GM19043 (cell line): ENCODE data around the gene GUK1.
A peak's percentile ranks its signal among the peaks of the same experiment; 100 is the strongest.

ENCODE experiments used
- ATAC-seq: cut with Tn5 transposase; IDR thresholded peaks from one replicate; pipeline ENCODE4 v1.9.1; 2021; ENCODE audit warnings: low read depth; ENCODE audit not compliant: unreplicated experiment

GUK1 gene, protein sequence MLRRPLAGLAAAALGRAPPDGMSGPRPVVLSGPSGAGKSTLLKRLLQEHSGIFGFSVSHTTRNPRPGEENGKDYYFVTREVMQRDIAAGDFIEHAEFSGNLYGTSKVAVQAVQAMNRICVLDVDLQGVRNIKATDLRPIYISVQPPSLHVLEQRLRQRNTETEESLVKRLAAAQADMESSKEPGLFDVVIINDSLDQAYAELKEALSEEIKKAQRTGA

DNA sequence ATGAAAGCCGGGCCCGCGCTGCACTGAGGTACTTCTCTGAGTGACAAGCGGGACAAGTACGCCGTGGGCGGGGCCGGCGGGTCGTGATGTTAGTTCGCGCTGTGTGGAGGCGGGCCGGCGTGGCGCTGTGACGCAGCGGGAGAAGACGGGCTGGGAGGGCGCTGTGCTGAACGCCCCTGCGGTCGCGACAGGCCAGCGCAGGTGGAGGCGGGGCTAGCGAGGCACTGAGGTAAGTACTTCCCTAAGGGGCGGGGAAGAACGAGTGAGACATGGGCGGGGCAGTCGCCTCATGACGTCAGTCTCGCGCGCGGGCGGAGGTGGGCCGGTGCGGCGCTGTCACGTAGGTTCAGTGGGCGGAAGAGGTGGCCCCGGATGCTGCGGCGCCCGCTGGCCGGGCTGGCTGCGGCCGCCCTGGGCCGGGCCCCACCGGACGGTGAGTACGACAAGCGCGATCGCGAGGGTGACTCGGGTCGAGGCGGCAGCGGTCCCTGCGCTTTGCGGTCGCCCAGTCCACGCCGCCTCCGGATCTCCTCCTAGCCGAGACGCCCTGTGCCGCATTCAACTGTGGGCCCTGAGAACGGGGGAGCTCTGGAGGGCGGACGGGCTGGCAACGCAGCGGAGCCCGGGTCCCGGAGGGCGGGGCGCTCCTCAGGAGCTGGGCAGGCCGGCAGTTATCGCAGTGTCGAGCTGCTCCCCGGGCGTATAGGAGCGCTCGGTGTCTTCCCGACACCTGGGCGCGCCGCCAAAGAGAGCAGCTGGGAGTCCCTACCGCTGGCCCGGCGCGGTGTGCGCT, at the start of gene GUK1:
Gene GUK1 (plus strand): TSS at position 349 of the 793 bp plus-strand sequence. CDS start 24 bp downstream, at position 373.
- ATAC-seq, result peak; percentile 88

- no peak for ATAC-seq
These were observed 49.4 kb upstream of the GUK1 start for GRCh38 chr1:228090613-228091081.

GRCh38 chr1:228091084-228091483, 49.0 kb upstream of the GUK1 start:
- no peak for ATAC-seq

DNA sequence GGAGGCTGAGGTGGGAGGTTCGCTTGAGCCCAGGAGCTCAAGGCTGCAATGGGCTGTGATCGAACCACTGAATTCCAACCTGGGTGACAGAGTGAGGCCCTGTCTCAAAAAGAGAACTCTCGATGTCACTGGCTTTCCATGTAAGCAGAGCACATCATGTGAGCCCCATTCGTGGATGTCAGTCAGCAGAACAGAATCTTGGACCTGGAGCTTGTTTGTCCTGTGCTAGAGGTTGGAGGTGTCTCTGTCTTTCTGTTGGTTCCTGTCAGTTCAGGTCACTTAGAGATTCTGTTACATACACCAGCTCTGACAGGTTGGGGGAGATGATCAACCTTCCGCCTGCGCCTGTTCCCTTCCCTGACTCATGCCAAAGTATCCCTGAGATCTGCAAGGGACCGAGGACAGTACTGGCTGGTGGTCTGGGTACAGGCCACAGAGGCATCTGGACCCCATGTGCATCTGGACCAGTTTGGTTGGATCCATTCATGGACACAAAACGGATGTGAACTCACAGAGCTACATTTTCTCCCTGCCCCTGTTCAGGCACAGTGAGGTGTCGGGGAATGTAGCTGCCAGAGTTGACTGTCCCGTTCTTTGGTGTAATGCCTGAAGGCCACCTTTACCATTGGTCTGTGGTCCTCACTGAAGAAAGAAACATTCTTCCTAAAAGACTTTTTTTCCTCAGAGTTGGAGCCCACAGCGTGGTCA, 47.6 kb upstream of the GUK1 start:
- no peak for ATAC-seq

DNA sequence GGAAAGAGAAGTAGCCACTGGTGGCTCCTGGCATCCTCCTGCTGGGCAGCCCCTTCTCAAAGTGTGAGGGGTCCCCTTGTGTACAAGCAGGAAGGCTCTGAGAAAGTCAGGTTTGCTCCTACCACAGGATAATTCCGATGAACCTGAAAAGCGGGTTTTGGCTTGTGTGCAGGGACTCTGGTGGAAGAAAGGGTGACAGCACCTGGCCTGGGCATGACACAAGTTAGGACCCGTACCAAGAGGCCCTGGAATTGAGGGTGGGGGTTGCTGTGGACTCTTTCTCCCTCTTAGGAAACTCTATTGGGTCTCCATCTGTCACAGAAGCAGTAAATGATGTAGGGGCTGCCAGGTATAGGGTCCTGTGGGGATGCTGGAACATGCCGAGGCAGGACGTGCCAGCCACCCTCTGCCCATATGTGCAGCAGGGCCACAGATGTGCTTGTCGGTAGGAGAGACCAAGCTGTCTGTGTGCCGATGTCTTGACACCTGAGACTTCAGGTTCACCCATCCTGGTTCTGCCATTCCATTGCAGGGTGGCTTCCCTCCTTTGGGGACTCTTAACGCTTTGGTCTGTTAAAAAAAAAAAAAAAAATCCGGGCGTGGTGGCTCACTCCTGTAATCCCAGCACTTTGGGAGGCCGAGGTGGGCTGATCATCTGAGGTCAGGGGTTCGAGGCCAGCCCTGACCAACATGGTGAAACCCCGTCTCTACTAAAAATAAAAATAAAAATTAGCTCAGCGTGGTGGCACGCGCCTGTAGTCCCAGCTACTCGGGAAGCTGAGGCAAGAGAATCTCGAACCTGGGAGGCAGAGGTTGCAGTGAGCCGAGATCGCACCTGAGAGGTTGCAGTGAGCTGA, 46.8 kb upstream of the GUK1 start:
- no peak for ATAC-seq

DNA sequence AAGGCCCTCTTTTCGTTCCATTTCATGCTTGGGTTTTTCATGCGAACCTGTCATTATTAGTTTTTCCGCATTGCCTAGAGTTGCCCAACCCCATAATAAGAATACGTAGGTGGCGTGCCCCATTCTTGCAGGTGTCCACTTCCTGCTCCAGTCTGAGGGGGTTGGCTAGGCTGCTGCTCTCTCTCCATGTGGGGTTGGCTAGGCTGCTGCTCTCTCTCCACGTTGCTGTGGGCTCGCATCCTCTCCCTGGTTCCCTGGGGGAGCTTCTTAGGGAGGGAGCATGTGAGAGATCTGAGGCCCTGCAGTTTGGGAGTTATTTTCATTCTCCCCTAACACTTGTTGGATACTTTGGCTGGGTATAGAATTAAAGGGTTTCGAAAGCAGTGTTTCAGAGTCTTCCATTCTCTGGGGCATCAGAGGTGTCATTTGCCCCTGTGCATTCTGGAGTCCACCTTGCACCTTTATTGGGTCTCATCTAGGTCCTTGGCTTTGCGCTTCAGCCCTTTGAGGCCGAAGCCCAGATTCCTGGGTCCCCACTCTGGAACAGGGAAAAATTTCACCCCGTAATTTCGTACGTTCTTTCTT, 45.6 kb upstream of the GUK1 start:
- ATAC-seq, result no peak

- ATAC-seq, result no peak
These were observed 44.9 kb upstream of the GUK1 start for GRCh38 chr1:228095161-228095560.

- no peak for ATAC-seq
These were observed 44.1 kb upstream of the GUK1 start for GRCh38 chr1:228095938-228096337.

GRCh38 chr1:228096416-228097332, 43.4 kb upstream of the GUK1 start:
- no peak for ATAC-seq

DNA sequence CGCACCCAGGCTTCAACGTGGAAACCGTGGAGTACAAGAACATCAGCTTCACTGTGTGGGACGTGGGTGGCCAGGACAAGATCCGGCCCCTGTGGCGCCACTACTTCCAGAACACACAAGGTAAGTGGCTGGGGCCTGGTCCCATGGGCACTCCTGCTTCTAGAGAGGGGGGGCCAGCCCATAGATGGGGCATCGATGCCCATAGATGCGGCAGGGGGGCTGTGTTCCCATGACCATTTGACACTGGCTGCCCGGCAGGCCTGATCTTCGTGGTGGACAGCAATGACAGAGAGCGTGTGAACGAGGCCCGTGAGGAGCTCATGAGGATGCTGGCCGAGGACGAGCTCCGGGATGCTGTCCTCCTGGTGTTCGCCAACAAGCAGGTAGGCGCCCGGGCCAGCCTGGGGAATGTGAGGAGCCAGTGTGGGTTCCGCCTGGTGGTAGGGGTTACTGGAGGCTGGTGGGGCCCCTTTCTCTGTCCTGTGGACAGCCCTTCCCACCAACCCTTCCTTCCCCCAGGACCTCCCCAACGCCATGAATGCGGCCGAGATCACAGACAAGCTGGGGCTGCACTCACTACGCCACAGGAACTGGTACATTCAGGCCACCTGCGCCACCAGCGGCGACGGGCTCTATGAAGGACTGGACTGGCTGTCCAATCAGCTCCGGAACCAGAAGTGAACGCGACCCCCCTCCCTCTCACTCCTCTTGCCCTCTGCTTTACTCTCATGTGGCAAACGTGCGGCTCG, 42.6 kb upstream of the GUK1 start:
- ATAC-seq, result no peak

- no peak for ATAC-seq
These were observed 41.7 kb upstream of the GUK1 start for GRCh38 chr1:228098323-228098931.

DNA sequence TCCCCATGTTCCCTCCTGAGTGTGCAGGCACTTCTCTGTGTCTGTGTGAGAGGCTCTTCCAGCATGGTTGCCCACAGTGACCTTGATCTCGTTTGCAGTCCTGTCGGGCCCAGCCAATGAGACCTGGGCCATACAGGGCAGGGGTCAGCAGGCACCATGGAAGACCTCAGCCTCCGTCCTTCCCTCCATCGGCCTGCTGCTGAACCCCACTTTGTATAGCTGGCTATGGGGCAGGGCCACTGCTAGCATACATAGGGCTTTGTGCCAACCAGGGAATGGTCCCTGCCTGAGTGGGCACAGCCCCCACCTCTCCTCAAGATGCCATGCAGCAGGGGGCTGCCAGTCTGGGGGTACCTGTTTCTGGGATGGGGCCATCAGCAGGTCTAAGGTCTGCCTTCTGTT, 40.7 kb upstream of the GUK1 start:
- no peak for ATAC-seq

GRCh38 chr1:228100822-228101613, 39.1 kb upstream of the GUK1 start:
- ATAC-seq, result no peak

- ATAC-seq, result no peak
These were observed 38.5 kb upstream of the GUK1 start for GRCh38 chr1:228101614-228101993.

DNA sequence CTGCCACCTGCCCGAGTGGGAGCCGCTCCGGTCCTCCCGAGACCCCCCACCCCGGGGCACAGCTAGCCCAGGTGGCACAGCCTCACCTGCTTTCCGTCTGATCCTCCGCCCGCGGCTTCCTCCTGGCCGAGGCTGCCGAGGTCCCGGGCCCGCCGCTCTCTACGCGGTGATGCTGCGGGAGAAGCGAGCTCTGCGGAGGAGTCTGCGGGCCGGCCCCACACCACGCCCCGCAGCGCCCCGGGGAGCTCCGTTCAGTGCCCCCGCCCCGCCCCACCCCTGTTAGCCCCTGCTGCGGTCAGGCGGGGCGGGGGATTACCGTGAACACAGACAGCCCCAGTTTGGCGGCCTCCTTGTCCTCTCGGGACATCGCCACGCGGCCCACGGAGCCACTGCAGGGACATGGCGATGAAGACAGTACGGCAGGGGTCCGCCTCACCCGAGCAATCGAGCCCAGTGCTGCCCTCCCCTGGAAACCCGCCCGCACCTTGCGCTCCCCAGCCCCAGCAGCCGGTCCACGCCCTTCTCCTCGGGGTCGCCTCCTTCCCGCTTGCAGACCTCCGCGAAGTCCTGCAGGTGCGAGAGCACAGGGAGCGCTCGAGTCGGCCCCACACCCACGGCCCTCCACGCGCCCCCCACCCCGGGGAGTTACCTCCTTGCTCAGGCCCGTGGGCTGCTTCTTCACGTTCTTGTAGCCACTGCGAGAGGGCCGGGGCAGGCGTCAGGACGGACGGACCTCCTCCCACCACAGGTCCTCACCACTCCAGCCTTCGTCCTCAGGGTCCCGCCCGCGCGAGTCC, 37.9 kb upstream of the GUK1 start:
- no peak for ATAC-seq

GRCh38 chr1:228102791-228103620, 37.1 kb upstream of the GUK1 start, which contains the start of gene C1orf35:
TSS of gene C1orf35 (minus strand) at chr1:228103325. CDS start at chr1:228103227, 98 bp downstream.
- ATAC-seq, result peak; percentile 73
